ENCODE results near the gene ARL16. TPM values are rescaled to one million over a fixed set of nuclear protein-coding genes. Genes with fewer than 3 reads are reported as not detected.
A peak's percentile ranks its signal among the peaks of the same experiment; 100 is the strongest.

Gene ARL16
- total RNA-seq, 4 donors from 2014 or later: 33.5 to 45.4 (median 43.4) TPM

GRCh38 chr17:81703747-81704654, 20.4 kb upstream of the ARL16 start:
- Histone ChIP-seq H3K36me3 (peaks cover 0 to 61% (median 0%) of the 10 kb centered on the region in 3 donors), H3K9me3 (no peaks in the 10 kb centered on the region), H3K4me3 (peak overlapping the region; percentile 70 to 92 (median 78)), H3K4me1 (peaks cover 8 to 33% (median 16%) of the 10 kb centered on the region in 4 donors), H3K27me3 (no peaks in the 10 kb centered on the region), H3K27ac (peak overlapping the region; percentile 92 to 95 (median 94))
- TF ChIP-seq POLR2A (IDR thresholded peaks at IDR 0.05) (no peak), CTCF (IDR thresholded peaks at IDR 0.05) (no peak)
- no peak for DNase-seq

- Histone ChIP-seq H3K4me3 (peak within 1 kb of the TSS; percentile 70 to 92 (median 78)), H3K27ac (peak within 1 kb of the TSS; percentile 92 to 95 (median 94)), H3K9me3 (no peaks in the 10 kb centered on the region), H3K27me3 (no peaks in the 10 kb centered on the region), H3K36me3 (peaks cover 0 to 61% (median 0%) of the 10 kb centered on the region in 3 donors), H3K4me1 (peaks cover 8 to 33% (median 16%) of the 10 kb centered on the region in 4 donors)
- DNase-seq: peak; percentile 91 to 96 (median 95)
- TF ChIP-seq CTCF (IDR thresholded peaks at IDR 0.05): peak in 3 of 6 experiments; percentile 52 to 58 (median 55)
- TF ChIP-seq POLR2A (IDR thresholded peaks at IDR 0.05): peak; percentile 82 to 88
These were observed 19.5 kb upstream of the ARL16 start, which contains the start of gene MRPL12 for GRCh38 chr17:81702934-81703746. MRPL12 (plus strand) TSS chr17:81703367; CDS start chr17:81703502, 135 bp downstream.

- Histone ChIP-seq H3K4me3 (peak overlapping the region in 3 of 4 donors; percentile 70 to 78 (median 77)), H3K27ac (peak overlapping the region in 3 of 4 donors; percentile 55 to 95 (median 94)), H3K4me1 (peaks cover 8 to 33% (median 16%) of the 10 kb centered on the region in 4 donors), H3K9me3 (no peaks in the 10 kb centered on the region), H3K36me3 (peaks cover 0 to 61% (median 0%) of the 10 kb centered on the region in 3 donors), H3K27me3 (no peaks in the 10 kb centered on the region)
- peak in 1 of 6 experiments; percentile 14 for TF ChIP-seq CTCF (IDR thresholded peaks at IDR 0.05)
- no peak for TF ChIP-seq POLR2A (IDR thresholded peaks at IDR 0.05)
- DNase-seq: no peak
These were observed 17.9 kb upstream of the ARL16 start for GRCh38 chr17:81701288-81702071.

- DNase-seq: no peak
- H3K4me3 ChIP-seq: no peak overlapping the region
- H3K9me3 ChIP-seq: no peaks in the 10 kb centered on the region
- no peaks in the 10 kb centered on the region for H3K27me3 ChIP-seq
- H3K4me1 ChIP-seq: peaks cover 8 to 33% (median 16%) of the 10 kb centered on the region in 4 donors
- H3K36me3 ChIP-seq: peaks cover 0 to 61% (median 0%) of the 10 kb centered on the region in 3 donors
- TF ChIP-seq POLR2A (IDR thresholded peaks at IDR 0.05): no peak
- no peak for TF ChIP-seq CTCF (IDR thresholded peaks at IDR 0.05)
- no peak overlapping the region for H3K27ac ChIP-seq
These were observed 17.0 kb upstream of the ARL16 start for GRCh38 chr17:81700353-81701287.
